Measurements from ENCODE around the gene TOR1A. TPM values are rescaled to one million over a fixed set of nuclear protein-coding genes. Genes with fewer than 3 reads are reported as not detected.

TOR1A gene
- total RNA-seq, 4 donors from 2014 or later = 26.3 to 44.7 (median 37.7) TPM

DNA sequence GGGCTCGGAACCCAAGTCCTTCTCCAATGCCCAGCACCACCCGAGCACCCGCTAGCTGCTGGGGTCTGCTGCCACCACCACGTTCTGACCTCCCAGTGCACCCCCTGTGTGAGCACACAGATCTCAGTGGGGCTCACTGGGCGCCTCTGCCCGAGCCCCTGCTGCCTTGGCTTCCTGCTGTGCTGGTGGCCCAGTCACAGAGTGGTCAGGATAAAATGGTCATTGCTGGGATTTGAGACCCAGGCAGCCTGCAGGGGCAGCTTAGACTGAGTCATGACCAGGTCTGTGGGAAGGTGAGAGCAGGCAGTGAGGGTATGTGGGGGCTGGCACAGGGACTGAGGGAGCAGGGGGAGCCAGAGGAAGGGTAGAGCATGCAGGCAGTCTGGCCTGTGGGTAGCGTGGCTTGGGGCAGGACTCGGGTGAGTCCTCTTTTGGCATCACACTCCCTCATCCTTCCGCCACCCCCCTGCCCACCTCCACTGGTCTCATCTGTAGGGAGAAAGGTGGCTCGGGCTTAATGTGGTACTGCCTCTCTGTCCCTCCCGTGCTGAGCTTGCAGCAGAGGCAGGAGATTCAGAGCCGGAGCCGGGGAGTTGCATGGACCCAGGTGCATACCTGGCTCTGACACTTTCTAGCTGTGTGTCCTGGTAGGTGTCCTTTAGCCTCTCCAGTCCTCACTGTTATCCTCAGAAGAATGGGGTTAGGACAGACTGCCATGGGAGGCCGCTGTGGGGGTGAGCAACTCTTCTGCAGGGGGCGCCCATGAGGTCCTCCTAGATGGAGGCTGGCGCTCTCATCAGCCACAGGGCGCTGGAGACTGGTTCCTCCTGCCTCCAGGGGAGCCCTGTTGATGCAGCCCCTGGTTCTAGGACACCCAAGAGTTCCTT lies 43.4 kb upstream of the TOR1A start:
- WGBS, 2 donors = 79 to 81% methylated on average over 17 of the region's 17 CpGs
- no peak overlapping the region for H3K4me3 ChIP-seq (ENCODE audit: low read depth, poor library complexity, severe bottlenecking)
- intact Hi-C loops (cut with DNase I; ENCODE audit: low total_unique reads) = no loop called here
- TF ChIP-seq POLR2A (IDR thresholded peaks at IDR 0.05) (no peak), CTCF (IDR thresholded peaks at IDR 0.05) (no peak)
- DNase-seq (ENCODE audit: low spot score in 2 of 2) = no peak

DNA sequence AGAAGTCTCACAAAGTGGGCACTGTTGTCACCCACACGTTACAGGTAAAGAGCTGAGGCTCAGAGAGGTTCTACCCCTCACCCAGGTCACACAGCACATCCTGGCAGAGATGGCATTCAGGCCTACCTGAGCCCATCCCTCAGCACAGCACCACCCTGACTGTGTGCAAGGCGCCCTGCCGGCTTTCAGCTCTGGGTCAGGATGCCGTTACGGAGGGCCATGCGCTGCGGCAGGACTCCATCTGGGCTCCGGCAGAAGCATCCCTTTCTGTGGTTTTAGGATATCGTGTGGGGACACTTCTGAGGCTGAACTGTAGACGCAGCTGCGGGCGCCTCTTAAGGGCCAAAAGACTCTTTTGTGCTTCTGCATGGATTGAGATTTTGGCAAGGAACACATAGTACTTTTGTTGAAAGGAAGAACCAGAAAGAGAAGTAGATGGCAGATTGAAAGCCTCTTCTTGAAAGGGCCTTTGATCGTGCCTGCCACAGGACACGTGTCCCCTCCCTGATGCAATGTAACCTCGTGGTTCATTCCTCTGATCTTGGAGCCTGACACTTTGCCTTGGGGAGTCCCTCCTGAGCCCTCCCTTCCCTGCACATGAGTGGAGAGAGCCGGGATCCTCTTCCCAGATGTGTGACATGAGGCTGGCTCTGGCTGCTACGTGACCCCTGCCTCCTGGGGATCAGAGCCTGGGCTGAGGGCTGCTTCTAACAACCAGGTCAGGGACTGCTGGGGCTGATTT lies 42.6 kb upstream of the TOR1A start:
- no peak overlapping the region for H3K4me3 ChIP-seq (ENCODE audit: low read depth, poor library complexity, severe bottlenecking)
- no peak for TF ChIP-seq CTCF (IDR thresholded peaks at IDR 0.05)
- TF ChIP-seq POLR2A (IDR thresholded peaks at IDR 0.05) = no peak
- intact Hi-C loops (cut with DNase I; ENCODE audit: low total_unique reads) = no loop called here
- DNase-seq (ENCODE audit: low spot score in 2 of 2) = no peak
- WGBS, 2 donors = 63 to 77% methylated on average over 15 to 17 of the region's 17 CpGs

DNA sequence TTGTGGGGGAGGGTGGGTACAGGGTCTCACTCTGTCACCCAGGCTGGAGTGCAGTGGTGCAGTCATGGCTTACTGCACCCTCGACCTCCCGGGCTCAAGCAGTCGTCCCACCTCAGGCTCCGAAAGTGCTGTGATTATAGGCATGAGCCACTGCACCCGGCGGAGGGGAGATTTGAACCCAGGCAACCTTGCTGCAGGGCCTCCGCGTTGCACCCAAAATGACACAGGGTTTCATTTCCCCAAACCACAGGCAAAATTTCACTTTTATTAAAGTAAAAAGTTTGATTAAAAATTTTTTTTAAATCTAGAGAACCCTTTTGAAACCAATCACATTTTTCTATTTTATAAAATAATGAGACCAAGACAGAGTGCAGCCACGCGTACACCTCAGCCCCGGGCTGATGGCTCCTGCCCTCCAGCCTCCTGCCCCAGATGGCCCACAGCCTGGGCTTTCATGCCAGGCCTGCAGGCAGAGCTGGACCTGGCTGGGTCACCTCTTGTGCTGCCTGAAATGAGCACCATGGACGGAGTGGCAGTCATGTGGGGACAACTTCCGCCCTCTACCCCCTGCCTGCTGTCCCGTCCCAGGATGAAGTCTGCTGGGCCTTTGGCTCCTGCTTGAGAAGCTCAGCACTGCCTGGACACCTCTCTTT lies 41.9 kb upstream of the TOR1A start:
- WGBS, 2 donors = 77 to 85% methylated on average over 13 of the region's 14 CpGs
- no peak overlapping the region for H3K4me3 ChIP-seq (ENCODE audit: low read depth, poor library complexity, severe bottlenecking)
- intact Hi-C loops (cut with DNase I; ENCODE audit: low total_unique reads) = no loop called here
- no peak for DNase-seq (ENCODE audit: low spot score in 2 of 2)
- TF ChIP-seq CTCF (IDR thresholded peaks at IDR 0.05) (no peak), POLR2A (IDR thresholded peaks at IDR 0.05) (no peak)

DNA sequence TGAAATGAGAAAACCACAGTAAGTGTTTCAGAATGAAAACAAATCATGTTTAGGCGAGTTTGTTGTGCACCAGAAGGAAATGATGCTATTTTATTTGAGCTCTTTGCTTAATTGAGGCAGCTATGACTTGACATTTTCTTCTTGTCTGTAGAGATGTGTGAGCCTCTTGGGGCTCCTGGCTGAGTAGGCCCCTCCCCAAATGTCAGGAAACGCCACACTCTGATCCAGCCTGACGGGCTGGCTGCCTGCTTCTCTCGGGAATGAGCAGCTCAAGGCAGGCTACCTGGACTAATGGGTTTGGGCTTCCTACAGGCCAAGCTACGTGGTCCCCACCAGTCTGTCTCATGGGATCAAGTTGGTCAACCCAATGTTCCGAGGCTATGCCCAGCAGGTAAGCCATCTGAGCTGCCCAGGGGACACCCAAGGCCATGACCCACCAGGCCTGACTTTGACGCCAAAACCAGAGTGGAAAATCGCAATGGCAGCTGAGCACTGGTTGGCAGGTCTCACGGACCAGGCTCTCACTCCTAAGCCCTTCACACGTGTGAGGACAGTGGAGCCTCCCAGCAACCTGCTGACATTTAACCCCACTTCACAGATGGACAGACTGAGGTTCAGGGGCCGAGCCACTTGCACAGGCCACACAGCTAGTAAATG lies 41.2 kb upstream of the TOR1A start:
- 66 to 72% methylated on average over 9 to 10 of the region's 11 CpGs for WGBS, 2 donors
- intact Hi-C loops (cut with DNase I; ENCODE audit: low total_unique reads) = no loop called here
- TF ChIP-seq POLR2A (IDR thresholded peaks at IDR 0.05) (no peak), CTCF (IDR thresholded peaks at IDR 0.05) (no peak)
- DNase-seq (ENCODE audit: low spot score in 2 of 2) = no peak
- no peak overlapping the region for H3K4me3 ChIP-seq (ENCODE audit: low read depth, poor library complexity, severe bottlenecking)

DNA sequence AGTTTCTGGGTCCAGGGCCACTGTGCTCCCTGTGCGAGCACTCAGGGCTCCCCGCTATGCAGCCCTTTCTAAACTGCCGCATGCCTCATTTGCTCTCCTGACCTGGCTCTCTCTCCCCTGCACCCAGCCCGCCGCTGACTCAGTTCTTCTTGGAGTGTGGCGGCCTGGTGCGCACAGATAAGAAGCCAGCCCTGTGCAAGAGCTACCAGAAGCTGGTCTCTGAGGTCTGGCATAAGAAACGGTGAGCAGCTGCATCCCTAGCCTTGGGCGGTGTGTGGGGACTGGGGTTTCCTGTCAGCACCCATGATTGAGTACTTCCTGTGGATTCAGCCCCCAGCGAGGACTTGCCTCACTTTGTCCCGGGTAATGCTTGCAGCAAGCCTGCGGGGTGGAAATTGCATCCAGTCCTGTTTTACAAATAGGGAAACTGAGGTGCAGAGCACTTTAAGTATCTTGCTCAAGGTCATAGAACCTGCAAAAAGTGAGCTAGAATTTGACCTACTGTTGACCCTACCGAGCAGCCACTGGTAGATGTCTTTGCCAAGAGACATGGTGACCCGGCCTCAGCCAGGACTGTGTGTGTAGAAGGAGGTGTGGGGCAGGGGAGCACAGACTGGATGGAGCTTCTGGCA lies 39.2 kb upstream of the TOR1A start:
- intact Hi-C loops (cut with DNase I; ENCODE audit: low total_unique reads) = no loop called here
- TF ChIP-seq POLR2A (IDR thresholded peaks at IDR 0.05) = no peak
- no peak for TF ChIP-seq CTCF (IDR thresholded peaks at IDR 0.05)
- no peak for DNase-seq (ENCODE audit: low spot score in 2 of 2)
- 65 to 69% methylated on average over 13 to 14 of the region's 14 CpGs for WGBS, 2 donors
- no peak overlapping the region for H3K4me3 ChIP-seq (ENCODE audit: low read depth, poor library complexity, severe bottlenecking)

Measured in lower leg skin (tissue), 4 donors.